Measurements from ENCODE around the gene MYLK. TPM values are rescaled to one million over a fixed set of nuclear protein-coding genes. Genes with fewer than 3 reads are reported as not detected.

The MYLK gene
- total and polyA plus RNA-seq, 2 donors = 5.4 to 11.5 TPM

DNA sequence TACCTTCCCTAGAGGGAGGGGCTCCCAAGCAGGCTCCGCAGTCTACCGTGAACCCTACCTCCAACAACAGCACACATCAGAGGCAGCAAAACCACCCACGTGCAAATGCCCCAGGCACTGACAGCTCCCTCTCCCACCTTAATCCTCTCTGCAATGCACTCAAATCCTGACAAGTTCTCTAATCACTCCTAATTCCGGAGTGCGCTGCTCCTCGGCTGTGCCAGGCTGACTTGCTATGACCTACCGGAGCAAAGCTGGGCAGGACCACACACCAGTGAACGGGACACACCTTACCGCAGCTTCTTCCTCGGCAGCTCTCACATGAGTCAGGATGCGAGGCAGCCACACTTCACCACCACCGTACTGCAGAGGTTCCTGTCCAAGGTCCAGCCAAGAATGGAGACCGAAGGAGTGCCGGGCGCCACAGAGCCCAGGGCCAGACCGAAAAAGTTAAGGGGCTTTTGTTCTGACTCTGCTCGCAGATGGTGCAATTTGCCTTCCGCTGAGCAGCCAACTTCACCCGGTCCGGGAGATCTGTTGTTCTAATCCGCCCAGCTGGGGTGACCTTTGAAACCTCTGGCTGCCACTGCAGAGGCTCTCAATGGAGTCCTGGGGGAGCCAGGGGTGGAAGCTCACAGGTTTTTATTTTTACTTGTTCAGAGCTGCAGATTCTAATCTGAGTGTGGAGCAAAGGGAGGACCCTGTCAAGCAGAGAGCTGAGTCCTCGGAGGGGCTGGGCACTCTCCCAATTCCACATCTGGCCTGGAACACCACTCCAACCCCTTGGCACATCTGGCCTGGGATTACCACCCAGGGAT is 84.4 kb downstream of the MYLK start:
- DNase-seq (ENCODE audit: low read depth in 6 of 9, low spot score in 9 of 9) = no peak
- WGBS = 93% methylated on average over 22 of the region's 22 CpGs
- Histone ChIP-seq H3K27ac (ENCODE audit: low read depth in 1 of 2, low read length in 1 of 2) (no peak overlapping the region), H3K27me3 (ENCODE audit: control insufficient read depth in 2 of 2, insufficient read depth in 1 of 2, low read length in 1 of 2) (no peaks in the 10 kb centered on the region), H3K4me3 (ENCODE audit: low read length in 2 of 2) (no peak overlapping the region), H3K4me1 (ENCODE audit: control insufficient read depth in 2 of 2, insufficient read depth in 2 of 2, low read length in 2 of 2) (no peaks in the 10 kb centered on the region), H3K9me3 (ENCODE audit: control insufficient read depth in 2 of 2, insufficient read depth in 1 of 2, low read length in 1 of 2) (no peaks in the 10 kb centered on the region), H3K36me3 (ENCODE audit: control insufficient read depth in 2 of 2, insufficient read depth in 2 of 2, low read length in 1 of 2) (no peaks in the 10 kb centered on the region)

DNA sequence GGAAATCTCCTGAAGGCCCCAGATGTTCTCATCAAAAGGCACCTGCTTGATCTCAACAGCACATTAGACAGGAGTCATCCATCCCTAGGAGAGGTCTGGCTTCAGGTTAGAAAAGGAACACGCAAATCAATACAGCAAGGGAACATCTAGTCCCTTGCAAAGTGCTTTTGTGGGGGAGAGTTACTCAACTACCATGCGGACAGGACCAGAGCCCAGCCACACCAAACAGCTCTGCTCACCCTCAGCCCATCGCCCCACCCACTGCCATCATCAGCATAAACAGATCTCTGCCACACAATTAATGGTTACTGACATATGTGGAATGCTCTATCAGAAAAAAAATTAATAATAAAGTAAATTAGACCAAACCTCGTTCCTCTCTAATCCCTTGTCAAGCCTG is 85.6 kb downstream of the MYLK start:
- Histone ChIP-seq H3K4me3 (ENCODE audit: low read length in 2 of 2) (no peak overlapping the region), H3K36me3 (ENCODE audit: control insufficient read depth in 2 of 2, insufficient read depth in 2 of 2, low read length in 1 of 2) (no peaks in the 10 kb centered on the region), H3K4me1 (ENCODE audit: control insufficient read depth in 2 of 2, insufficient read depth in 2 of 2, low read length in 2 of 2) (no peaks in the 10 kb centered on the region), H3K9me3 (ENCODE audit: control insufficient read depth in 2 of 2, insufficient read depth in 1 of 2, low read length in 1 of 2) (no peaks in the 10 kb centered on the region), H3K27ac (ENCODE audit: low read depth in 1 of 2, low read length in 1 of 2) (no peak overlapping the region), H3K27me3 (ENCODE audit: control insufficient read depth in 2 of 2, insufficient read depth in 1 of 2, low read length in 1 of 2) (no peaks in the 10 kb centered on the region)
- DNase-seq (ENCODE audit: low read depth in 6 of 9, low spot score in 9 of 9) = no peak
- 98% methylated on average over 4 of the region's 4 CpGs for WGBS

DNA sequence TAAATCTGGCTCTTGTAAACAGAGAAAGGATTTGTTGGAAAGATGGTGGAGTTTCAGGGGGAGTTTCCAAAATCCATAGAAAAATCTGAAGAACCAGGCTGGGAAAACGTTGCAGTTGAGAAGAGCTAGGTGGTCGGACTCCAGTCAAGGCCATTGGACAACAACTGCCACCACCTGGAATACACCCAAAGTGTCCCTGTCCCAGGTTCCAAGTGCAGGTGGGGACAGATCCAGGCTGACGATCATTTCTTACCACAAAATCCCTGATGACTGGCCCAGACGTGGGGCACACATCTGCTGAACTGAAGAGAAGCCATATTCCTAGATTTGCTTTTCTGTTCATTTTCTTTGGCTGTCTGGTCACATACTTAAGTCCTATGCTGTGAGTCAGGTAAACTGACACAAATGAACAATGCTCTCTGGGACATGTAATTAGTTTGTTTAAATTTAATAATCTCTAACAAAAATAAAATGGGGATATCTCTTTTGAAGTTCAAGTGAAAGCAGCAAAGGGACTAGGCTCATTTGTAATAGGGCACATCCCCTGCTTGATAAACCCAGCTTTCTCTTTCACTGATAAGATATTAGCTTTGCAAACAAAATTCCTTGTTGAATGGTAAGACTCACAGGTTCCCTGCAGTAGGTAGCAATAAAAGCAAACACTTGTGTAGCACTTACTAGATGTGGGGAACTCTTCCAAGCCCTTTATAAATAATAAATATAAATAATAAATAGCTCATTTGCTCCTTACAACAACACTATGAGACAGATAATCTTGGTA is 88.5 kb downstream of the MYLK start:
- 94% methylated on average over 4 of the region's 4 CpGs for WGBS
- DNase-seq (ENCODE audit: low read depth in 6 of 9, low spot score in 9 of 9) = no peak

DNA sequence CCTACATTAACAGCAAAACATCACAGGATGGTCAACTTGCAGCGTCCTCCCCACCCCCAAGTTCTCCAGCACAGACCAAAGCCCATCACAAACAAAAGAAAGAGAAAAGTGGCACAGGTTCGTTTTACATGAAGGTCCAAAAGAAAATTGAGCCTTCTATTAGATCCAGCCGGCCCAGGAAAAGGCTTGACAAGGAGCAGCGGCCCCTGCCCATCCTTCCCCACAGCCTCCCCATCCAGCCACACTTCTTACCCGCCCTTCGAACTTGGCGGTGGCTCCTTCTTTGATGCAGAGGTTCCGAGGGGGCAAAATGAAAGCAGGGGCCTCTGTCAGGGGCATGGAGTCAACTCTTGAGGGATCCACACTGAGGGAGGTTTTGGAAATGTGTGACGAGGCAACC is 90.7 kb downstream of the MYLK start:
- Histone ChIP-seq H3K27me3 (ENCODE audit: control insufficient read depth in 2 of 2, insufficient read depth in 1 of 2, low read length in 1 of 2) (no peaks in the 10 kb centered on the region), H3K4me1 (ENCODE audit: control insufficient read depth in 2 of 2, insufficient read depth in 2 of 2, low read length in 2 of 2) (no peaks in the 10 kb centered on the region), H3K27ac (ENCODE audit: low read depth in 1 of 2, low read length in 1 of 2) (no peak overlapping the region), H3K9me3 (ENCODE audit: control insufficient read depth in 2 of 2, insufficient read depth in 1 of 2, low read length in 1 of 2) (no peaks in the 10 kb centered on the region), H3K4me3 (ENCODE audit: low read length in 2 of 2) (no peak overlapping the region), H3K36me3 (ENCODE audit: control insufficient read depth in 2 of 2, insufficient read depth in 2 of 2, low read length in 1 of 2) (no peaks in the 10 kb centered on the region)
- no peak for DNase-seq (ENCODE audit: low read depth in 6 of 9, low spot score in 9 of 9)
- 96% methylated on average over 9 of the region's 9 CpGs for WGBS

More for the DNA sequence above, 88.5 kb downstream of the MYLK start:
- no peaks in the 10 kb centered on the region for H3K36me3 ChIP-seq (ENCODE audit: control insufficient read depth in 2 of 2, insufficient read depth in 2 of 2, low read length in 1 of 2)
- no peak overlapping the region for H3K4me3 ChIP-seq (ENCODE audit: low read length in 2 of 2)
- no peak overlapping the region for H3K27ac ChIP-seq (ENCODE audit: low read depth in 1 of 2, low read length in 1 of 2)
- no peaks in the 10 kb centered on the region for H3K4me1 ChIP-seq (ENCODE audit: control insufficient read depth in 2 of 2, insufficient read depth in 2 of 2, low read length in 2 of 2)
- H3K27me3 ChIP-seq (ENCODE audit: control insufficient read depth in 2 of 2, insufficient read depth in 1 of 2, low read length in 1 of 2) = no peaks in the 10 kb centered on the region
- no peaks in the 10 kb centered on the region for H3K9me3 ChIP-seq (ENCODE audit: control insufficient read depth in 2 of 2, insufficient read depth in 1 of 2, low read length in 1 of 2)

DNA sequence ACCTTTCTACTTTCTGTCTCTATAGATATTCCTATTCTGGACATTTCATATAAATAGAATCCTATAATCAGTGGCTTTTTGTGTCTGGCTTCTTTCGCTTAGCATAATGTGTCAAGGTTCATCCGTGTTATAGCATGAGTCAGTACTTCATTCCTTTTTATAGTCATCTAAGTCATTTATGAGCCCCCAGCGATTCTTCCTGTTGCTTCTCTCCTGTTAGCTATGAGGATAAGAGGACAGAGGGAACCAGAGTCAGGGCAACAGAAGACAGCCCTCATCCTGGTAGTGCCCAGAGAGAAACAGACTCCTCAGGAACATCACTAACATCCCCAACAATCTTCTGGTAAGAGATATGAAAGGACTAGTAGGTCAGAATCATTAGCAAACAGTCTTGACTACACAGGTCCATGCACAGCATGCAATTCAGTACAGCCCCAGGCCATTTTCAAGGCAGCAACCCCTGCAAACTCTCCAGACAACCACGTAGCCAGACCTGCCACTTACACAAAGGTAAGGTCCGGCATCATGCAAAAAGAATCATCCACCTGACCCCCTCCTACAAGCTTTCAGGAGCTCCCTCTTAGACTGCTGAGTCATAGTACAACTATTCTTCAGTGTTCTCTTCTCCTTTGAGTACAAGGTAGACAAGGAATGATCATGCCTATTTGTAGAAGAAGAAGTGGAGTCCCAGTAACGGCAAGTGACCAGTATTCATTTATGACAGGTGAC is 91.5 kb downstream of the MYLK start:
- Histone ChIP-seq H3K4me3 (ENCODE audit: low read length in 2 of 2) (no peak overlapping the region), H3K27ac (ENCODE audit: low read depth in 1 of 2, low read length in 1 of 2) (no peak overlapping the region), H3K27me3 (ENCODE audit: control insufficient read depth in 2 of 2, insufficient read depth in 1 of 2, low read length in 1 of 2) (no peaks in the 10 kb centered on the region), H3K36me3 (ENCODE audit: control insufficient read depth in 2 of 2, insufficient read depth in 2 of 2, low read length in 1 of 2) (no peaks in the 10 kb centered on the region), H3K9me3 (ENCODE audit: control insufficient read depth in 2 of 2, insufficient read depth in 1 of 2, low read length in 1 of 2) (no peaks in the 10 kb centered on the region), H3K4me1 (ENCODE audit: control insufficient read depth in 2 of 2, insufficient read depth in 2 of 2, low read length in 2 of 2) (no peaks in the 10 kb centered on the region)
- DNase-seq (ENCODE audit: low read depth in 6 of 9, low spot score in 9 of 9) = no peak
- 96% methylated on average over 6 of the region's 6 CpGs for WGBS

DNA sequence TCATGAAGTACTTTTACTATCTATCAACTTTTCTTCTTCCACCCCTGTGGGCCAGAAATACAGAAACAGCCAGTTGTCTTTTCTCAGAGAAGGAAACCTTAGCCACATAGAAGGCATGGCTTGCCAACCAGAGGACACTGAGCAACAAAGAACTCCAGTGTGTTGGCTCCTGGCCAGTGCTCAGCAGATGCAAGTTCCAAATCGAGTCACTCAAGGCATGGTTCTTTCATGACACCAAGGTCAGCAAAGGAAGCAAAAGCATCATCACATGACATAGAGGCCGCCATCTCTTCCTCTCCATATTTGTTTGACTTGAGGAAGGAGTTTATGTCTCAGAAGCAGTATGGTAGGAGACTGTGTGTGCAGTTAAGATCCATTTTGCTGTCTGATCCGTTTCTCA is 92.2 kb downstream of the MYLK start:
- Histone ChIP-seq H3K4me3 (ENCODE audit: low read length in 2 of 2) (no peak overlapping the region), H3K36me3 (ENCODE audit: control insufficient read depth in 2 of 2, insufficient read depth in 2 of 2, low read length in 1 of 2) (no peaks in the 10 kb centered on the region), H3K9me3 (ENCODE audit: control insufficient read depth in 2 of 2, insufficient read depth in 1 of 2, low read length in 1 of 2) (no peaks in the 10 kb centered on the region), H3K27me3 (ENCODE audit: control insufficient read depth in 2 of 2, insufficient read depth in 1 of 2, low read length in 1 of 2) (no peaks in the 10 kb centered on the region), H3K27ac (ENCODE audit: low read depth in 1 of 2, low read length in 1 of 2) (no peak overlapping the region), H3K4me1 (ENCODE audit: control insufficient read depth in 2 of 2, insufficient read depth in 2 of 2, low read length in 2 of 2) (no peaks in the 10 kb centered on the region)
- DNase-seq (ENCODE audit: low read depth in 6 of 9, low spot score in 9 of 9) = no peak
- 89% methylated on average over 3 of the region's 3 CpGs for WGBS

DNA sequence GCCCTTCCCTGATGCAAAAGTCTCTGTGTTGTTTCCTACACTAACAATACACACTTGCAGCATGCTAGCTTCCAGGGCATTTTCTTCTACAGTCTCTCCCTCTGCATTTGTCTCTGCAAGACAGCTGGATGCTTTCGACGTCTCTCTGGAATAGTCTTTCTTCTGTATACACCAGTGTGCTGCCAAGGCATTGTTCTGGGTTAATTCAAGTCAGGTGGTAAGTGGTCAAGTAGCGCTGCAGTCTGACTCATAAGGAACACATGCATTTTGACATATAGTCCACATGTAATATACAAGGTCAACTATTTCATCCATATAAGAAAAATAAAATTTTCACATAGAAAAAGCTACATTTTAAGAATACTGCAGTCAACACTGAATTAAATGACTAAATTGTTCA is 92.7 kb downstream of the MYLK start:
- Histone ChIP-seq H3K4me1 (ENCODE audit: control insufficient read depth in 2 of 2, insufficient read depth in 2 of 2, low read length in 2 of 2) (no peaks in the 10 kb centered on the region), H3K4me3 (ENCODE audit: low read length in 2 of 2) (no peak overlapping the region), H3K36me3 (ENCODE audit: control insufficient read depth in 2 of 2, insufficient read depth in 2 of 2, low read length in 1 of 2) (no peaks in the 10 kb centered on the region), H3K9me3 (ENCODE audit: control insufficient read depth in 2 of 2, insufficient read depth in 1 of 2, low read length in 1 of 2) (no peaks in the 10 kb centered on the region), H3K27ac (ENCODE audit: low read depth in 1 of 2, low read length in 1 of 2) (no peak overlapping the region), H3K27me3 (ENCODE audit: control insufficient read depth in 2 of 2, insufficient read depth in 1 of 2, low read length in 1 of 2) (no peaks in the 10 kb centered on the region)
- no peak for DNase-seq (ENCODE audit: low read depth in 6 of 9, low spot score in 9 of 9)
- 97% methylated on average over 3 of the region's 3 CpGs for WGBS

DNA sequence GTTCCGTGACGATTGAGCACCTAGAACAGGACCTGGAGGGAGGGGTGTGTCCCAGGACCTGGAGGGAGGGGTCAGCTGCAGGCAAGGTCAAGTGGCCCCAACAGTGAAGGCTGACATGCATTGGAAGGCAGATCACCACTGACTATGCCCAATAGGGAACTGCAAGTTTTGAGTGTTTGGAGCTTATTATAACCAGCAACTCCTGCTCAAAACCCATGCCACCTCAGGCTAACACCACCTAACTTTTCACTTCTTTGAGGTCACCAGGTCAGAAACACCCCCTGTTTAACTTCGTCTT is 93.1 kb downstream of the MYLK start:
- H3K9me3 ChIP-seq (ENCODE audit: control insufficient read depth in 2 of 2, insufficient read depth in 1 of 2, low read length in 1 of 2) = no peaks in the 10 kb centered on the region
- no peak for DNase-seq (ENCODE audit: low read depth in 6 of 9, low spot score in 9 of 9)
- H3K27ac ChIP-seq (ENCODE audit: low read depth in 1 of 2, low read length in 1 of 2) = no peak overlapping the region
- no peak overlapping the region for H3K4me3 ChIP-seq (ENCODE audit: low read length in 2 of 2)
- no peaks in the 10 kb centered on the region for H3K36me3 ChIP-seq (ENCODE audit: control insufficient read depth in 2 of 2, insufficient read depth in 2 of 2, low read length in 1 of 2)
- 98% methylated on average over 3 of the region's 3 CpGs for WGBS
- H3K27me3 ChIP-seq (ENCODE audit: control insufficient read depth in 2 of 2, insufficient read depth in 1 of 2, low read length in 1 of 2) = no peaks in the 10 kb centered on the region
- no peaks in the 10 kb centered on the region for H3K4me1 ChIP-seq (ENCODE audit: control insufficient read depth in 2 of 2, insufficient read depth in 2 of 2, low read length in 2 of 2)

Data from thymus (tissue), 11 donors.